ENCODE data around the gene RBM19. TPM values are rescaled to one million over a fixed set of nuclear protein-coding genes. Genes with fewer than 3 reads are reported as not detected.

The RBM19 gene
- total RNA-seq, 1 experiment from 2014 or later, result 29.2 TPM

GRCh38 chr12:113833422-113833821 lies 132.7 kb downstream of the RBM19 start:
- POLR2A ChIA-PET, result no interaction called here
- BruUV-seq (replicated peaks), result no TSS peak
- Mint-ChIP-seq H3K4me3 (ENCODE audit: unreplicated experiment) (no peak overlapping the region), H3K36me3 (ENCODE audit: insufficient read depth, unreplicated experiment) (peaks cover 7% of the 10 kb centered on the region), H3K9me3 (ENCODE audit: unreplicated experiment) (no peaks in the 10 kb centered on the region), H3K27me3 (ENCODE audit: insufficient read depth, unreplicated experiment) (no peaks in the 10 kb centered on the region), H3K27ac (ENCODE audit: low read depth, unreplicated experiment) (no peak overlapping the region), H3K4me1 (ENCODE audit: insufficient read depth, unreplicated experiment) (no peaks in the 10 kb centered on the region)
- no peak for DNase-seq (ENCODE audit: unreplicated experiment)
- TF ChIP-seq CTCF (IDR thresholded peaks at IDR 0.05; ENCODE audit: unreplicated experiment), result no peak
- intact Hi-C loops (cut with micrococcal nuclease), result no loop called here
- CTCF ChIA-PET, result interaction anchor here (0.7 to 1.1 kb wide), 2 partner anchors 34 to 155 kb away, joined by 3 to 4 read pairs; no protein-coding TSS in a partner anchor

GRCh38 chr12:113831476-113831875 lies 134.6 kb downstream of the RBM19 start:
- Mint-ChIP-seq H3K36me3 (ENCODE audit: insufficient read depth, unreplicated experiment) (peaks cover 12% of the 10 kb centered on the region), H3K27me3 (ENCODE audit: insufficient read depth, unreplicated experiment) (no peaks in the 10 kb centered on the region), H3K4me3 (ENCODE audit: unreplicated experiment) (no peak overlapping the region), H3K9me3 (ENCODE audit: unreplicated experiment) (no peaks in the 10 kb centered on the region), H3K4me1 (ENCODE audit: insufficient read depth, unreplicated experiment) (no peaks in the 10 kb centered on the region), H3K27ac (ENCODE audit: low read depth, unreplicated experiment) (no peak overlapping the region)
- BruUV-seq (replicated peaks), result no TSS peak
- ChIA-PET POLR2A (no interaction called here), CTCF (no interaction called here)
- intact Hi-C loops (cut with micrococcal nuclease), result no loop called here
- TF ChIP-seq CTCF (IDR thresholded peaks at IDR 0.05; ENCODE audit: unreplicated experiment), result no peak
- no peak for DNase-seq (ENCODE audit: unreplicated experiment)

GRCh38 chr12:113831016-113831415 lies 135.1 kb downstream of the RBM19 start:
- ChIA-PET CTCF (no interaction called here), POLR2A (no interaction called here)
- Mint-ChIP-seq H3K9me3 (ENCODE audit: unreplicated experiment) (no peaks in the 10 kb centered on the region), H3K4me3 (ENCODE audit: unreplicated experiment) (no peak overlapping the region), H3K36me3 (ENCODE audit: insufficient read depth, unreplicated experiment) (peaks cover 12% of the 10 kb centered on the region), H3K27ac (ENCODE audit: low read depth, unreplicated experiment) (no peak overlapping the region), H3K27me3 (ENCODE audit: insufficient read depth, unreplicated experiment) (no peaks in the 10 kb centered on the region), H3K4me1 (ENCODE audit: insufficient read depth, unreplicated experiment) (no peaks in the 10 kb centered on the region)
- peak; percentile 13 for DNase-seq (ENCODE audit: unreplicated experiment)
- intact Hi-C loops (cut with micrococcal nuclease), result no loop called here
- no TSS peak for BruUV-seq (replicated peaks)
- TF ChIP-seq CTCF (IDR thresholded peaks at IDR 0.05; ENCODE audit: unreplicated experiment), result no peak

- H3K36me3 Mint-ChIP-seq (ENCODE audit: insufficient read depth, unreplicated experiment), result peaks cover 13% of the 10 kb centered on the region
- intact Hi-C loops (cut with micrococcal nuclease), result no loop called here
- no peaks in the 10 kb centered on the region for H3K27me3 Mint-ChIP-seq (ENCODE audit: insufficient read depth, unreplicated experiment)
- ChIA-PET POLR2A (no interaction called here), CTCF (no interaction called here)
- H3K27ac Mint-ChIP-seq (ENCODE audit: low read depth, unreplicated experiment), result no peak overlapping the region
- no peak overlapping the region for H3K4me3 Mint-ChIP-seq (ENCODE audit: unreplicated experiment)
- H3K9me3 Mint-ChIP-seq (ENCODE audit: unreplicated experiment), result no peaks in the 10 kb centered on the region
- TF ChIP-seq CTCF (IDR thresholded peaks at IDR 0.05; ENCODE audit: unreplicated experiment), result no peak
- BruUV-seq (replicated peaks), result no TSS peak
- no peaks in the 10 kb centered on the region for H3K4me1 Mint-ChIP-seq (ENCODE audit: insufficient read depth, unreplicated experiment)
- no peak for DNase-seq (ENCODE audit: unreplicated experiment)
Observed at GRCh38 chr12:113829212-113829611, 136.9 kb downstream of the RBM19 start.
